TTC549 (cell line): ENCODE data around the gene CCDC190.
"Not testable (repeated sequence)": the region's sequence is repeated elsewhere in the genome, so short reads cannot be mapped to it uniquely, and the experiment has no call there.

Experiments used
- FAIRE-seq: peaks from 2 replicates; lab custom pipeline; 2012; peaks lifted over from hg19 to GRCh38; lab: Jason Lieb, UNC

Gene CCDC190

GRCh38 chr1:162877412-162877811 is 16.4 kb upstream of the CCDC190 start:
- no peak for FAIRE-seq

- FAIRE-seq: no peak
These were observed 15.8 kb upstream of the CCDC190 start for GRCh38 chr1:162876751-162877150.

- FAIRE-seq: no peak
These were observed 13.0 kb upstream of the CCDC190 start for GRCh38 chr1:162873671-162874666.

GRCh38 chr1:162872981-162873380 is 12.0 kb upstream of the CCDC190 start:
- no peak for FAIRE-seq

GRCh38 chr1:162871417-162871816 is 10.4 kb upstream of the CCDC190 start:
- FAIRE-seq: not testable (repeated sequence)

- FAIRE-seq: no peak
These were observed 8.0 kb upstream of the CCDC190 start for GRCh38 chr1:162868972-162869371.

- FAIRE-seq: no peak
These were observed 650 bp upstream of the CCDC190 start for GRCh38 chr1:162861625-162862024.

GRCh38 chr1:162859191-162859590 is 1.8 kb downstream of the CCDC190 start:
- no peak for FAIRE-seq

GRCh38 chr1:162857850-162858249 is 3.1 kb downstream of the CCDC190 start:
- FAIRE-seq: no peak

GRCh38 chr1:162856260-162856659 is 4.7 kb downstream of the CCDC190 start:
- FAIRE-seq: no peak

- no peak for FAIRE-seq
These were observed 5.4 kb downstream of the CCDC190 start for GRCh38 chr1:162855461-162856150.

- peak; percentile 97 for FAIRE-seq
These were observed 6.6 kb downstream of the CCDC190 start for GRCh38 chr1:162854245-162854882.

GRCh38 chr1:162851341-162851740 is 9.6 kb downstream of the CCDC190 start:
- no peak for FAIRE-seq

GRCh38 chr1:162849711-162850110 is 11.3 kb downstream of the CCDC190 start:
- FAIRE-seq: no peak

GRCh38 chr1:162847839-162848453 is 13.0 kb downstream of the CCDC190 start:
- peak; percentile 92 for FAIRE-seq

- no peak for FAIRE-seq
These were observed 14.4 kb downstream of the CCDC190 start for GRCh38 chr1:162846256-162847212.

- no peak for FAIRE-seq
These were observed 16.8 kb downstream of the CCDC190 start for GRCh38 chr1:162844153-162844552.

- no peak for FAIRE-seq
These were observed 20.6 kb downstream of the CCDC190 start for GRCh38 chr1:162840250-162840839.

- no peak for FAIRE-seq
These were observed 22.1 kb downstream of the CCDC190 start for GRCh38 chr1:162838863-162839262.

GRCh38 chr1:162835157-162835899 is 25.6 kb downstream of the CCDC190 start:
- FAIRE-seq: no peak
